Measurements from ENCODE around the gene MT3. TPM values are rescaled to one million over a fixed set of nuclear protein-coding genes. Genes with fewer than 3 reads are reported as not detected.
"Not testable (repeated sequence)": the region's sequence is repeated elsewhere in the genome, so short reads cannot be mapped to it uniquely, and the experiment has no call there.

Gene MT3
- polyA plus RNA-seq, 4 donors, result 0.73 to 1.4 (median 1.0) TPM; not detected in 1

- DNase-seq (ENCODE audit: low read depth in 4 of 4, low spot score in 3 of 4), result no peak
These were observed 19.6 kb downstream of the MT3 start for GRCh38 chr16:56608876-56609462.

- peak in 1 of 4 donors; percentile 61 for DNase-seq (ENCODE audit: low read depth in 4 of 4, low spot score in 3 of 4)
These were observed 20.2 kb downstream of the MT3 start for GRCh38 chr16:56609463-56609921.

- DNase-seq (ENCODE audit: low read depth in 4 of 4, low spot score in 3 of 4), result no peak
These were observed 20.8 kb downstream of the MT3 start for GRCh38 chr16:56610017-56610608.

- no peak for DNase-seq (ENCODE audit: low read depth in 4 of 4, low spot score in 3 of 4)
These were observed 21.3 kb downstream of the MT3 start for GRCh38 chr16:56610609-56611111.

- DNase-seq (ENCODE audit: low read depth in 4 of 4, low spot score in 3 of 4), result no peak
These were observed 22.0 kb downstream of the MT3 start for GRCh38 chr16:56611281-56611833.

- no peak for DNase-seq (ENCODE audit: low read depth in 4 of 4, low spot score in 3 of 4)
These were observed 24.4 kb downstream of the MT3 start for GRCh38 chr16:56613706-56614105.

GRCh38 chr16:56614549-56614991 is 25.2 kb downstream of the MT3 start:
- DNase-seq (ENCODE audit: low read depth in 4 of 4, low spot score in 3 of 4), result no peak

- DNase-seq (ENCODE audit: low read depth in 4 of 4, low spot score in 3 of 4), result no peak
These were observed 26.0 kb downstream of the MT3 start for GRCh38 chr16:56615353-56615752.

- DNase-seq (ENCODE audit: low read depth in 4 of 4, low spot score in 3 of 4), result no peak
These were observed 27.4 kb downstream of the MT3 start for GRCh38 chr16:56616608-56617211.

GRCh38 chr16:56617212-56618085 is 28.1 kb downstream of the MT3 start:
- DNase-seq (ENCODE audit: low read depth in 4 of 4, low spot score in 3 of 4), result no peak

- DNase-seq (ENCODE audit: low read depth in 4 of 4, low spot score in 3 of 4), result no peak
These were observed 28.8 kb downstream of the MT3 start for GRCh38 chr16:56618138-56618537.

GRCh38 chr16:56620339-56620897 is 31.1 kb downstream of the MT3 start:
- no peak for DNase-seq (ENCODE audit: low read depth in 4 of 4, low spot score in 3 of 4)

- not testable (repeated sequence) for DNase-seq (ENCODE audit: low read depth in 4 of 4, low spot score in 3 of 4)
These were observed 32.5 kb downstream of the MT3 start for GRCh38 chr16:56621665-56622445.

GRCh38 chr16:56623184-56623583 is 33.9 kb downstream of the MT3 start:
- not testable (repeated sequence) for DNase-seq (ENCODE audit: low read depth in 4 of 4, low spot score in 3 of 4)

GRCh38 chr16:56623637-56624036 is 34.3 kb downstream of the MT3 start:
- DNase-seq (ENCODE audit: low read depth in 4 of 4, low spot score in 3 of 4), result no peak

- DNase-seq (ENCODE audit: low read depth in 4 of 4, low spot score in 3 of 4), result no peak
These were observed 36.0 kb downstream of the MT3 start, which contains the start of gene MT1E for GRCh38 chr16:56625140-56625942. TSS of gene MT1E (plus strand) at chr16:56625781. CDS start at chr16:56625852, 71 bp downstream.

GRCh38 chr16:56625943-56626654 is 36.8 kb downstream of the MT3 start:
- no peak for DNase-seq (ENCODE audit: low read depth in 4 of 4, low spot score in 3 of 4)

GRCh38 chr16:56626685-56627084 is 37.4 kb downstream of the MT3 start:
- no peak for DNase-seq (ENCODE audit: low read depth in 4 of 4, low spot score in 3 of 4)
